Ovary (tissue), 3 donors: ENCODE results near the gene CELF2.

Source experiments
- CTCF ChIP-seq, 3 donors: fragments of 450-650 bp in 2 of 3; fragments of 200-600 bp in 1 of 3; IDR thresholded peaks; one replicate each; pipeline versions ENCODE4 v1.5.1 to v1.8.0; 2016 to 2022; ENCODE audit warnings: antibody characterized with exemption in 3 of 3, mild to moderate bottlenecking in 1 of 3
- EP300 ChIP-seq: sonication (generic); formaldehyde crosslinking; IDR thresholded peaks from one replicate; pipeline ENCODE4 v1.6.1; 2017; ENCODE audit warnings: antibody characterized with exemption
- POLR2A ChIP-seq: fragments of 450-650 bp; IDR thresholded peaks from one replicate; pipeline ENCODE4 v1.6.1; 2017; ENCODE audit warnings: antibody characterized with exemption, mild to moderate bottlenecking, moderate library complexity
- donor health status: DM: no; HTN: no; CAD: no.

DNA sequence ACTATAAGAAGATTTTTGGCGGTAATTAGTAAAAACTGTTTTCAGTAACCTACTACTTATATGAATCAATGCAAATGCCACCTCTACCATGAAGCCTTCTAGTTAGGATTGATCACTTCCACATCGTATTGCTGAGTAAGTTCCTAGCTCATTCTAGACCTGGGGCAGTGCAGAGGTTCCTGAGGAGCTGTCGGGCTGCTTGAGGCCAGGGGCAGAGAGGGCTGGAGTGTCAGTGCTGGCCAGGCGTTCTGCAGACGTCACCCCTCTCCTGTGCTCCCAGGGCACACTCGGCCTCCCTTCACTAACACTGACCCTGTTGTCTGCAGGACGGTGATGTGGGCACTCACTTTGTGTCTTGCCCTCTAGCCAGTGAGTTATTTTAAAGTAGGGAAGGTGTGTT, 275.7 kb downstream of the CELF2 start:
- TF ChIP-seq EP300 (no peak), CTCF (IDR thresholded peaks at IDR 0.05) (no peak), POLR2A (no peak)
